Measurements from ENCODE around the gene GBX2.

Gene GBX2

DNA sequence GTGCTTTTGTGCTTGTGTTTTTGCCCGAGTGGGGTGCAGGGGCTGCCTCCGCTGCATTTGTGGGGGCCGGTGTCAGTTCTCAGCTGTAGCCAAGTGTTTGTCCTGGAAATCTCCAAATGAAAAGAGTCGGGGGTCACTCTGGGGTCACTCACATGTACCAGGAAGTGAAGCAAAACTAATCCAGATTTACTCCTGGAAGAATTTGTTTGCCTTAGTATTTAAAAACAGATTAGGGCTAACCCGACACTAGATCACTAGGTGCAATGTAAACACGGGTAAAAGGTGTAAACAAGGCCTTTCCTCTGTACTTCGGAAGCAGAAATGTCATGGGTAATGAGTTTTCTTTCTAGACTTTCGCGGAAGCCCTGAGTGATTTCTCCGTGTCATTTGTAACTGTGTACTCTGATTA lies 50.3 kb downstream of the GBX2 start:
- DNase-seq (ENCODE audit: low spot score): no peak

DNA sequence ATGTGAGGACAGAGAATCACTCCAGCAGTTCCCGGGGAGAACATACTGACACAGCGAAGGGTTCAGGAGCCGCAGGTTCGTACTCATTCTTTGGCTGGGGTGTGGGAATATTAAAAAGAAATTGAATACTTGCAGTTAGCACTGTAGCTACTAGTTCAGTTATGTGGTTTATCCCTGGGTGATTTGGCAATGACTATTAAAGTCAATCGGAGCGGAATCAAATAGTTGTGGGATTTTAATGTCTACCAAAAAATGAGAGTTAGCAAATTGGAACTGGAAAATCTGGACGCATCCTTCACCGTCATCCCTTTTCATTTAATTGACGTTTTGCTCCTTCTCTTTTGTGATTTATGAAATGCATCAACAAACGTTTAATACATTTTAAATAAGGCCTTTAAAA lies 50.8 kb downstream of the GBX2 start:
- DNase-seq (ENCODE audit: low spot score): no peak

Data from Ammon's horn (tissue), 1 donor.